IMR-90 (cell line): ENCODE data around the gene RNF213. TPM values are rescaled to one million over a fixed set of nuclear protein-coding genes. Genes with fewer than 3 reads are reported as not detected.

Experiments
- ATAC-seq: fragments of 200-7000 bp; cut with Tn5 transposase; 2 replicates; pipeline ENCODE4 v1.9.1; 2020; ENCODE audit warnings: low read depth, mild to moderate bottlenecking, moderate library complexity
- BruUV-seq: library from RNA; stranded (reverse); fragments of 400-500 nt; replicated peaks from 2 replicates; lab custom pipeline; 2021; lab: Mats Ljungman, UMichigan
- CTCF ChIA-PET: fragments of 300-600 bp; formaldehyde crosslinking; extraction: SDS; loops from one replicate; lab custom pipeline; 2021; ENCODE audit warnings: antibody characterized with exemption; lab: Yijun Ruan, JAX
- POLR2A ChIA-PET: fragments of 300-600 bp; sonication (Branson Sonifier 250); formaldehyde crosslinking; loops from one replicate; lab custom pipeline; 2022; ENCODE audit warnings: antibody characterized with exemption; ENCODE audit not compliant: unreplicated experiment; lab: Charles Lee
- DNase-seq: peaks from one replicate; pipeline ENCODE4 v3.0.0; 2013
- H2AFZ ChIP-seq: replicated peaks from 2 replicates; pipeline ENCODE3; 2013; ENCODE audit warnings: low read length, mild to moderate bottlenecking; ENCODE audit not compliant: poor library complexity
- H2AK5ac ChIP-seq: 2 replicates; pipeline ENCODE4 v1.6.1; 2013; ENCODE audit warnings: low read depth, low read length, inconsistent platforms
- H2AK9ac ChIP-seq: replicated peaks from 2 replicates; pipeline ENCODE3; 2013; ENCODE audit warnings: mild to moderate bottlenecking, low read depth, low read length, moderate library complexity; ENCODE audit not compliant: poor library complexity
- H2BK120ac ChIP-seq: 2 replicates; pipeline ENCODE4 v1.6.1; 2013; ENCODE audit warnings: low read depth, low read length, inconsistent platforms
- H2BK15ac ChIP-seq: 3 replicates; pipeline ENCODE4 v1.6.1; 2013; ENCODE audit warnings: low read depth, low read length, inconsistent platforms
- H2BK20ac ChIP-seq: 2 replicates; pipeline ENCODE4 v1.6.1; 2013; ENCODE audit warnings: low read depth, mild to moderate bottlenecking, inconsistent platforms, low read length, moderate library complexity
- H2BK5ac ChIP-seq: 2 replicates; pipeline ENCODE4 v1.6.1; 2013; ENCODE audit warnings: mild to moderate bottlenecking, low read depth, low read length, inconsistent platforms; ENCODE audit not compliant: poor library complexity, severe bottlenecking
- H3K14ac ChIP-seq: replicated peaks from 2 replicates; pipeline ENCODE4 v1.6.1; 2013; ENCODE audit warnings: low read depth, low read length, inconsistent platforms
- H3K18ac ChIP-seq: 2 replicates; pipeline ENCODE4 v1.6.1; 2013; ENCODE audit warnings: low read depth, low read length, control low read depth
- H3K23ac ChIP-seq: 2 replicates; pipeline ENCODE4 v1.6.1; 2013; ENCODE audit warnings: low read depth, low read length, inconsistent platforms
- H3K27ac ChIP-seq: 2 replicates; pipeline ENCODE4 v1.5.1; 2013; ENCODE audit warnings: mild to moderate bottlenecking, control low read depth, low read length; ENCODE audit not compliant: insufficient read depth
- H3K27me3 ChIP-seq: 2 replicates; pipeline ENCODE4 v1.6.1; 2013; ENCODE audit warnings: low read length; ENCODE audit not compliant: control insufficient read depth, insufficient read depth
- H3K36me3 ChIP-seq: 2 replicates; pipeline ENCODE4 v1.6.1; 2013; ENCODE audit warnings: low read length, mixed read lengths; ENCODE audit not compliant: control insufficient read depth, insufficient read depth
- H3K4ac ChIP-seq: 2 replicates; pipeline ENCODE4 v1.6.1; 2013; ENCODE audit warnings: low read depth, low read length, inconsistent platforms
- H3K4me1 ChIP-seq: 2 replicates; pipeline ENCODE4 v1.6.1; 2013; ENCODE audit warnings: low read length, mixed read lengths; ENCODE audit not compliant: control insufficient read depth, insufficient read depth
- H3K4me2 ChIP-seq: 2 replicates; pipeline ENCODE4 v1.6.1; 2013; ENCODE audit warnings: low read depth, mild to moderate bottlenecking, control low read depth, low read length, moderate library complexity
- H3K4me3 ChIP-seq: 2 replicates; pipeline ENCODE4 v1.5.1; 2013; ENCODE audit warnings: low read depth, mild to moderate bottlenecking, control low read depth, low read length, moderate library complexity; ENCODE audit not compliant: insufficient read depth
- H3K56ac ChIP-seq: 2 replicates; pipeline ENCODE4 v1.6.1; 2013; ENCODE audit warnings: low read length, inconsistent platforms; ENCODE audit not compliant: insufficient read depth; ENCODE audit errors: extremely low read depth
- H3K79me1 ChIP-seq, 2 experiments: 2 replicates each; pipeline ENCODE4 v1.6.1; 2013; ENCODE audit warnings: low read length in 2 of 2, inconsistent platforms in 1 of 2, low read depth in 1 of 2
- H3K9ac ChIP-seq: 2 replicates; pipeline ENCODE4 v1.6.1; 2013; ENCODE audit warnings: low read depth, low read length, control low read depth
- H3K9me1 ChIP-seq: 2 replicates; pipeline ENCODE4 v1.6.1; 2013; ENCODE audit warnings: low read length, inconsistent platforms; ENCODE audit not compliant: insufficient read depth
- H3K9me3 ChIP-seq: 2 replicates; pipeline ENCODE4 v1.6.1; 2013; ENCODE audit warnings: low read length; ENCODE audit not compliant: control insufficient read depth, insufficient read depth
- H4K20me1 ChIP-seq: 2 replicates; pipeline ENCODE4 v1.6.1; 2013; ENCODE audit warnings: low read length, inconsistent platforms; ENCODE audit not compliant: insufficient read depth
- H4K5ac ChIP-seq: 2 replicates; pipeline ENCODE4 v1.6.1; 2013; ENCODE audit warnings: mild to moderate bottlenecking, low read depth, low read length, control low read depth
- H4K8ac ChIP-seq, 2 experiments: 2 replicates each; pipeline ENCODE4 v1.6.1; 2013; ENCODE audit warnings: low read depth in 2 of 2, low read length in 2 of 2, control low read depth in 1 of 2, inconsistent platforms in 1 of 2
- H4K91ac ChIP-seq: 2 replicates; pipeline ENCODE4 v1.6.1; 2013; ENCODE audit warnings: low read depth, low read length, inconsistent platforms; ENCODE audit not compliant: insufficient read depth
- CEBPB ChIP-seq: IDR thresholded peaks from 2 replicates; pipeline ENCODE4 v1.6.1; 2012; ENCODE audit warnings: low read depth, low read length, improper control_type of control experiment
- CHD1 ChIP-seq: IDR thresholded peaks from 2 replicates; pipeline ENCODE4 v1.6.1; 2012; ENCODE audit warnings: low read depth, low read length, improper control_type of control experiment
- FOS ChIP-seq: fragments of 150-350 bp; IDR thresholded peaks from 2 replicates; pipeline ENCODE4 v1.6.1; 2016; ENCODE audit warnings: low read depth, low read length
- MAZ ChIP-seq: IDR thresholded peaks from 2 replicates; pipeline ENCODE4 v1.6.1; 2012; ENCODE audit warnings: low read depth, mild to moderate bottlenecking, low read length, improper control_type of control experiment, moderate library complexity, borderline replicate concordance
- RAD21 ChIP-seq: IDR thresholded peaks from 2 replicates; pipeline ENCODE4 v1.6.1; 2012; ENCODE audit warnings: low read length, improper control_type of control experiment
- RFX5 ChIP-seq: IDR thresholded peaks from 2 replicates; pipeline ENCODE4 v1.8.0; 2012; ENCODE audit warnings: low read depth, mild to moderate bottlenecking, low read length, moderate library complexity
- WGBS, 2 experiments: methylation state at CpG; one replicate each; pipeline versions ENCODE4 v1.1.5 to v1.1.7; 2013; ENCODE audit warnings: missing lambda C conversion rate in 2 of 2; ENCODE audit not compliant: insufficient read length in 1 of 2; ENCODE audit errors: extremely low coverage in 2 of 2; 5-methylcytosine and 5-hydroxymethylcytosine counted together
- dilution Hi-C: fragments of 300-500 bp; cut with HindIII; formaldehyde crosslinking; loops from one replicate; pipeline ENCODE4 v1.14.3; 2018; ENCODE audit warnings: low sequenced_read_pairs; ENCODE audit not compliant: unreplicated experiment
- in situ Hi-C: fragments of 300-500 bp; cut with MboI; formaldehyde crosslinking; loops from 3 replicates; pipeline ENCODE4 v1.14.3; 2019; ENCODE audit warnings: low sequenced_read_pairs, inconsistent platforms, mixed read lengths
- intact Hi-C: fragments of 100-400 bp; cut with micrococcal nuclease; formaldehyde crosslinking; loops from 2 replicates; pipeline ENCODE4 v1.10.0; 2022
- polyA plus RNA-seq, 3 experiments: library from polyadenylated mRNA; depleted of rRNA; stranded (reverse); fragments of >200 nt; gene quantifications; 2 replicates each; pipeline ENCODE4 v1.2.3, GENCODE V29; 2012; ENCODE audit warnings: low replicate concordance in 1 of 3
- total RNA-seq: library from RNA; depleted of rRNA; stranded (reverse); fragments of >200 nt; gene quantifications from 2 replicates; pipeline ENCODE4 v1.2.3, GENCODE V29; 2012
- TF ChIP-seq, protein P1 (sequence below): fragments of 150-350 bp; IDR thresholded peaks from 2 replicates; pipeline ENCODE4 v1.6.1; 2016; ENCODE audit warnings: low read depth, mild to moderate bottlenecking, low read length, moderate library complexity, borderline replicate concordance
- TF ChIP-seq, protein P2 (sequence below): fragments of 150-350 bp; IDR thresholded peaks from 2 replicates; pipeline ENCODE4 v1.6.1; 2017; ENCODE audit warnings: mild to moderate bottlenecking, antibody characterized with exemption, low read length, low read depth

The RNF213 gene
- total and polyA plus RNA-seq, 2 of the 4 experiments (the other 2 are of a cell fraction): 23.4 to 36.0 TPM

DNA sequence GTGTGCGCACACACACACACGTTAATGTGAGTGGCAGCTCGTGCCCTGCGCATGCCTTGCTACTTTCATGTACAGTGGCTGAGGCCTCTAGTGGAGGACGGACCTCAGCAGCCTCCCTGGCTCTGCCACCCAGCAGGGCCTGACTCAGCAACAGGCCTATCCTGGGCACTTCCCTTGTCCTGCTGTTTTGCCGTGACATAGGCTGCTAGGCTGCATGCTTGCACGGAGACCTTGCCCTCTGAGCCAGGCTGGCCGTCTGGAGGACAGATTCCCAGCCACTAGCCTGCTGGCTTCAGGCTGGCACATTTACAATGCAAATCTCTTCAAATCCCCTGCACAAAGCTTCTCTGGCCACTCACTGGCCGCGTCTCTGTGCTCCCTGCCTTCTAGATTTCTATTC lies 9.5 kb downstream of the RNF213 start:
- Histone ChIP-seq H3K14ac (no peak overlapping the region), H3K27ac (no peak overlapping the region), H2BK15ac (no peak overlapping the region), H3K27me3 (no peaks in the 10 kb centered on the region), H3K4me2 (no peak overlapping the region), H3K9me1 (peaks cover 13% of the 10 kb centered on the region), H3K9me3 (no peaks in the 10 kb centered on the region), H4K91ac (no peak overlapping the region), H4K8ac (no peak overlapping the region), H2BK5ac (no peak overlapping the region), H4K20me1 (peaks cover 16% of the 10 kb centered on the region; the same call in 1 of the 2 replicates), H3K4ac (no peak overlapping the region), H3K36me3 (peaks cover 51% of the 10 kb centered on the region), H3K18ac (no peak overlapping the region), H2BK120ac (no peak overlapping the region), H2AK9ac (no peak overlapping the region), H2BK20ac (no peak overlapping the region), H4K5ac (no peak overlapping the region), H3K9ac (no peak overlapping the region), H3K79me1 (peaks cover 14 to 54% of the 10 kb centered on the region in 2 experiments), H3K4me1 (no peaks in the 10 kb centered on the region), H3K23ac (no peak overlapping the region), H2AK5ac (no peak overlapping the region), H3K56ac (no peak overlapping the region), H3K4me3 (no peak overlapping the region), H2AFZ (peak overlapping the region; percentile 48)
- no peak for ATAC-seq
- no peak for DNase-seq
- ChIA-PET CTCF (no interaction called here), POLR2A (no interaction called here)
- in situ Hi-C loops: no loop called here
- intact Hi-C loops: no loop called here
- BruUV-seq: no TSS peak
- 74% methylated on average over 8 of the region's 10 CpGs; no CpG with 5 or more reads in 1 of the 2 experiments for WGBS, 2 experiments
- dilution Hi-C loops: no loop called here
- TF ChIP-seq CEBPB: no peak
- TF ChIP-seq, protein P1, sequence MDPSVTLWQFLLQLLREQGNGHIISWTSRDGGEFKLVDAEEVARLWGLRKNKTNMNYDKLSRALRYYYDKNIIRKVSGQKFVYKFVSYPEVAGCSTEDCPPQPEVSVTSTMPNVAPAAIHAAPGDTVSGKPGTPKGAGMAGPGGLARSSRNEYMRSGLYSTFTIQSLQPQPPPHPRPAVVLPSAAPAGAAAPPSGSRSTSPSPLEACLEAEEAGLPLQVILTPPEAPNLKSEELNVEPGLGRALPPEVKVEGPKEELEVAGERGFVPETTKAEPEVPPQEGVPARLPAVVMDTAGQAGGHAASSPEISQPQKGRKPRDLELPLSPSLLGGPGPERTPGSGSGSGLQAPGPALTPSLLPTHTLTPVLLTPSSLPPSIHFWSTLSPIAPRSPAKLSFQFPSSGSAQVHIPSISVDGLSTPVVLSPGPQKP: no peak
- TF ChIP-seq CHD1: no peak
- TF ChIP-seq RFX5: no peak
- no peak for TF ChIP-seq RAD21
- no peak for TF ChIP-seq MAZ
- TF ChIP-seq FOS: no peak
- TF ChIP-seq, protein P2, sequence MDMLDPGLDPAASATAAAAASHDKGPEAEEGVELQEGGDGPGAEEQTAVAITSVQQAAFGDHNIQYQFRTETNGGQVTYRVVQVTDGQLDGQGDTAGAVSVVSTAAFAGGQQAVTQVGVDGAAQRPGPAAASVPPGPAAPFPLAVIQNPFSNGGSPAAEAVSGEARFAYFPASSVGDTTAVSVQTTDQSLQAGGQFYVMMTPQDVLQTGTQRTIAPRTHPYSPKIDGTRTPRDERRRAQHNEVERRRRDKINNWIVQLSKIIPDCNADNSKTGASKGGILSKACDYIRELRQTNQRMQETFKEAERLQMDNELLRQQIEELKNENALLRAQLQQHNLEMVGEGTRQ: no peak
